ENCODE measurements around the gene TENM3. TPM values are rescaled to one million over a fixed set of nuclear protein-coding genes. Genes with fewer than 3 reads are reported as not detected.

TENM3 gene
- total and polyA plus RNA-seq, 2 experiments from 2014 or later = 16.1 to 70.9 TPM

DNA sequence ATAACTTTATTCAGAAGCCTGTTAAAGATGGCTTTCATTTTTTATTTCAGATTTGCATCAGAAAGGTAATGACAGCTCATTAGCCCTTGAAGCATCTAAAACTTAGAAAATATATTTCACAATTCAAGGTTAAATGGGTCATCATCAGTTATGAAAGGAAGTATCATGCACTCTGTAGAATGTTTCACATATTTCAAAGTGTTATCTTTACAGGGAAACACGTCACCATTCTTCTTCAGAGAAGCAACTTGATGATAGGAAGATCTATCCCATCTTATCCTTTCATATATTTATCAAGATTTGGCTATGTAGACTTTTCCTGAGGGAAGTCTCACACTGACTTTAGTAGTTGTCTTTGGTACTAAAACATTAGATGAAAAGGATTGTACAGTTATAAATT, 277.8 kb downstream of the TENM3 start:
- Histone ChIP-seq H3K9me3 (ENCODE audit: low read depth) (no peaks in the 10 kb centered on the region), H3K27ac (no peak overlapping the region), H3K9me2 (replicated peaks; ENCODE audit: insufficient read depth) (no peaks in the 10 kb centered on the region), H4K20me1 (ENCODE audit: insufficient read depth, poor library complexity, severe bottlenecking) (peaks cover 7% of the 10 kb centered on the region), H3K4me2 (no peak overlapping the region), H3K4me3 (no peak overlapping the region), H3K36me3 (replicated peaks; ENCODE audit: insufficient read depth, low read depth) (no peaks in the 10 kb centered on the region), H3K27me3 (no peaks in the 10 kb centered on the region), H3K4me1 (ENCODE audit: insufficient read depth) (no peaks in the 10 kb centered on the region), H3K79me2 (peaks cover 30% of the 10 kb centered on the region), H2AFZ (no peak overlapping the region)
- TF ChIP-seq EZH2 (IDR thresholded peaks at IDR 0.05; ENCODE audit: borderline replicate concordance) (no peak), EZH2phosphoT487 (IDR thresholded peaks at IDR 0.05; ENCODE audit: low read depth, severe bottlenecking, unreplicated experiment) (no peak), CTCF (IDR thresholded peaks at IDR 0.05; ENCODE audit: poor library complexity) (no peak)
- no peak for DNase-seq (ENCODE audit: low spot score)
- WGBS (ENCODE audit: low lambda C conversion rate, missing lambda C conversion rate) = 68% methylated on average over 1 of the region's 1 CpG

DNA sequence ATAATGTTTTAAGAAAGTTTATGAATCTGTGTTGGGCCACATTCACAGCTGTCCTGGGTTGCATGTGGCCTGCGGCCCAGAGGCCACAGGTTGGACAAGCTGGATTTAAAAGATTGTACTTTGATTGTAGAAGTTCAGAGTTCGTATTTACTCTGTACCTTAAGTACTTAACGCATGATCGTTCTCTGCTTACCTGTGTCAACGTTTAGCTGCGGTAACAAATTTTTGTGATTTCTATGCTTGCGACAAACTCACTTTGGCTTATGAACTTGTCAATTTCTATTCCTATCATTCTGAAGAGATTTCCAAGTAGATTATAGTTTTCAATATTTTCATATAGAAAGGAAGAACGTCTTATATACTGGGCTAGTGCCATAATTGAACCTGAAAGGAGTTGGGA, 285.6 kb downstream of the TENM3 start:
- no peak overlapping the region for H3K4me3 ChIP-seq
- no peak for DNase-seq (ENCODE audit: low spot score)
- WGBS (ENCODE audit: low lambda C conversion rate, missing lambda C conversion rate) = 83% methylated on average over 8 of the region's 8 CpGs
- no peak overlapping the region for H3K27ac ChIP-seq
- H3K4me1 ChIP-seq (ENCODE audit: insufficient read depth) = peaks cover 11% of the 10 kb centered on the region
- peaks cover 47% of the 10 kb centered on the region for H3K79me2 ChIP-seq
- H2AFZ ChIP-seq = no peak overlapping the region
- no peak overlapping the region for H3K4me2 ChIP-seq
- no peaks in the 10 kb centered on the region for H3K36me3 ChIP-seq (replicated peaks; ENCODE audit: insufficient read depth, low read depth)
- no peaks in the 10 kb centered on the region for H4K20me1 ChIP-seq (ENCODE audit: insufficient read depth, poor library complexity, severe bottlenecking)
- TF ChIP-seq CTCF (IDR thresholded peaks at IDR 0.05; ENCODE audit: poor library complexity) = no peak
- TF ChIP-seq EZH2phosphoT487 (IDR thresholded peaks at IDR 0.05; ENCODE audit: low read depth, severe bottlenecking, unreplicated experiment) = no peak
- TF ChIP-seq EZH2 (IDR thresholded peaks at IDR 0.05; ENCODE audit: borderline replicate concordance) = no peak
- H3K9me3 ChIP-seq (ENCODE audit: low read depth) = no peaks in the 10 kb centered on the region
- no peaks in the 10 kb centered on the region for H3K27me3 ChIP-seq
- no peaks in the 10 kb centered on the region for H3K9me2 ChIP-seq (replicated peaks; ENCODE audit: insufficient read depth)

- H3K27me3 ChIP-seq = no peaks in the 10 kb centered on the region
- peaks cover 46% of the 10 kb centered on the region for H3K79me2 ChIP-seq
- 92% methylated on average over 8 of the region's 8 CpGs for WGBS (ENCODE audit: low lambda C conversion rate, missing lambda C conversion rate)
- no peak for DNase-seq (ENCODE audit: low spot score)
- H3K4me1 ChIP-seq (ENCODE audit: insufficient read depth) = peaks cover 11% of the 10 kb centered on the region
- H3K9me3 ChIP-seq (ENCODE audit: low read depth) = no peaks in the 10 kb centered on the region
- H3K36me3 ChIP-seq (replicated peaks; ENCODE audit: insufficient read depth, low read depth) = no peaks in the 10 kb centered on the region
- H4K20me1 ChIP-seq (ENCODE audit: insufficient read depth, poor library complexity, severe bottlenecking) = no peaks in the 10 kb centered on the region
- H2AFZ ChIP-seq = no peak overlapping the region
- H3K9me2 ChIP-seq (replicated peaks; ENCODE audit: insufficient read depth) = no peaks in the 10 kb centered on the region
- H3K4me2 ChIP-seq = no peak overlapping the region
- TF ChIP-seq CTCF (IDR thresholded peaks at IDR 0.05; ENCODE audit: poor library complexity) (no peak), EZH2 (IDR thresholded peaks at IDR 0.05; ENCODE audit: borderline replicate concordance) (no peak), EZH2phosphoT487 (IDR thresholded peaks at IDR 0.05; ENCODE audit: low read depth, severe bottlenecking, unreplicated experiment) (no peak)
- H3K4me3 ChIP-seq = no peak overlapping the region
- no peak overlapping the region for H3K27ac ChIP-seq
These were observed 287.2 kb downstream of the TENM3 start for GRCh38 chr4:182530451-182530850.

All from hepatocyte (in vitro differentiated cells).